PC-3 (cell line): ENCODE results near the gene ZNF423. TPM values are rescaled to one million over a fixed set of nuclear protein-coding genes. Genes with fewer than 3 reads are reported as not detected.

Experiments used
- ATAC-seq: fragments of 200-7000 bp; cut with Tn5 transposase; 2 replicates; pipeline ENCODE4 v1.9.1; 2020; ENCODE audit warnings: mild to moderate bottlenecking, moderate library complexity
- BruUV-seq: library from RNA; stranded (reverse); fragments of 400-500 nt; replicated peaks from 2 replicates; lab custom pipeline; 2021; lab: Mats Ljungman, UMichigan
- CTCF ChIA-PET: fragments of 300-600 bp; sonication (Branson Sonifier 250); formaldehyde crosslinking; loops from one replicate; lab custom pipeline; 2022; ENCODE audit warnings: antibody characterized with exemption; lab: Charles Lee
- POLR2A ChIA-PET: fragments of 300-600 bp; sonication (Branson Sonifier 250); formaldehyde crosslinking; loops from one replicate; lab custom pipeline; 2022; ENCODE audit warnings: antibody characterized with exemption; ENCODE audit not compliant: unreplicated experiment; lab: Charles Lee
- DNase-seq: peaks from one replicate; pipeline ENCODE4 v3.0.0-alpha.2; 2015
- H2AFZ ChIP-seq: fragments of 300-600 bp; sonication (generic); 2 replicates; pipeline ENCODE4 v1.6.0; 2016; ENCODE audit warnings: antibody characterized with exemption, low read length
- H3F3A ChIP-seq: fragments of 300-600 bp; sonication (generic); one replicate; pipeline ENCODE4 v1.6.0; 2017; ENCODE audit warnings: antibody characterized with exemption, low read length, control low read depth, mild to moderate bottlenecking; ENCODE audit not compliant: unreplicated experiment
- H3K27ac ChIP-seq: fragments of 300-600 bp; sonication (generic); 2 replicates; pipeline ENCODE4 v1.5.1; 2016; ENCODE audit warnings: mild to moderate bottlenecking, low read length
- H3K27me3 ChIP-seq: fragments of 300-600 bp; sonication (generic); 2 replicates; pipeline ENCODE4 v1.6.1; 2016; ENCODE audit warnings: low read length, mixed read lengths
- H3K36me3 ChIP-seq: fragments of 300-600 bp; sonication (generic); 2 replicates; pipeline ENCODE4 v1.6.1; 2016; ENCODE audit warnings: low read depth, mixed run types, low read length, mixed read lengths
- H3K4me1 ChIP-seq: fragments of 300-600 bp; sonication (generic); 2 replicates; pipeline ENCODE4 v1.5.1; 2016; ENCODE audit warnings: low read length; ENCODE audit not compliant: insufficient read depth
- H3K4me2 ChIP-seq: fragments of 300-600 bp; sonication (generic); 2 replicates; pipeline ENCODE4 v1.6.0; 2016; ENCODE audit warnings: low read length
- H3K4me3 ChIP-seq: fragments of 300-600 bp; sonication (generic); 2 replicates; pipeline ENCODE4 v1.5.1; 2016; ENCODE audit warnings: mild to moderate bottlenecking, low read length, mixed read lengths
- H3K79me2 ChIP-seq: fragments of 300-600 bp; sonication (generic); 2 replicates; pipeline ENCODE4 v1.6.1; 2017; ENCODE audit warnings: low read length, mixed read lengths
- H3K9ac ChIP-seq: fragments of 300-600 bp; sonication (generic); 2 replicates; pipeline ENCODE4 v1.6.0; 2016; ENCODE audit warnings: mild to moderate bottlenecking, low read length
- H3K9me2 ChIP-seq: fragments of 300-600 bp; sonication (generic); replicated peaks from 2 replicates; pipeline ENCODE4 v1.6.1; 2016; ENCODE audit warnings: mixed run types, low read length, mixed read lengths
- H3K9me3 ChIP-seq: fragments of 300-600 bp; sonication (generic); 2 replicates; pipeline ENCODE4 v1.6.1; 2016; ENCODE audit warnings: low read length, mixed read lengths
- H4K20me1 ChIP-seq: fragments of 300-600 bp; sonication (generic); 2 replicates; pipeline ENCODE4 v1.6.1; 2016; ENCODE audit warnings: low read length, mixed read lengths
- CTCF ChIP-seq: fragments of 300-600 bp; sonication (generic); conservative IDR thresholded peaks from 2 replicates; pipeline ENCODE4 v1.5.1; 2017; ENCODE audit warnings: antibody characterized with exemption, low read depth, mild to moderate bottlenecking, low read length
- EZH2 ChIP-seq: fragments of 300-600 bp; sonication (generic); IDR thresholded peaks from one replicate; pipeline ENCODE4 v1.6.1; 2017; ENCODE audit warnings: antibody characterized with exemption, mild to moderate bottlenecking, low read length; ENCODE audit not compliant: unreplicated experiment
- EZH2phosphoT487 ChIP-seq: fragments of 300-600 bp; sonication (generic); IDR thresholded peaks from 2 replicates; pipeline ENCODE4 v1.6.1; 2018; ENCODE audit warnings: mild to moderate bottlenecking, antibody characterized with exemption, low read length, borderline replicate concordance
- intact Hi-C: fragments of 100-400 bp; cut with micrococcal nuclease; formaldehyde crosslinking; loops from 2 replicates; pipeline ENCODE4 v1.9.0; 2023
- total RNA-seq: library from RNA; depleted of rRNA; stranded (reverse); fragments of >200 nt; gene quantifications from 2 replicates; pipeline ENCODE4 v1.2.3, GENCODE V29; 2014

The ZNF423 gene
- total RNA-seq, 1 experiment from 2014 or later = not detected

GRCh38 chr16:49440156-49441065 is 415.5 kb downstream of the ZNF423 start:
- TF ChIP-seq CTCF (no peak), EZH2phosphoT487 (no peak), EZH2 (no peak)
- Histone ChIP-seq H3K27ac (no peak overlapping the region), H3K9ac (no peak overlapping the region), H3K4me3 (no peak overlapping the region), H3K9me2 (no peaks in the 10 kb centered on the region), H3K36me3 (no peaks in the 10 kb centered on the region; the same call in 1 of the 2 replicates), H3K4me1 (no peaks in the 10 kb centered on the region), H3K27me3 (peaks cover 46% of the 10 kb centered on the region), H2AFZ (no peak overlapping the region), H3K79me2 (no peaks in the 10 kb centered on the region), H3K4me2 (no peak overlapping the region), H3F3A (no peaks in the 10 kb centered on the region), H4K20me1 (no peaks in the 10 kb centered on the region), H3K9me3 (no peaks in the 10 kb centered on the region)
- DNase-seq = no peak
- ChIA-PET POLR2A (no interaction called here), CTCF (no interaction called here)
- intact Hi-C loops = no loop called here
- ATAC-seq = no peak
- no TSS peak for BruUV-seq

- no peak overlapping the region for H3K27ac ChIP-seq
- DNase-seq (no peak), ATAC-seq (no peak)
- H3F3A ChIP-seq = no peaks in the 10 kb centered on the region
- no peak overlapping the region for H3K4me3 ChIP-seq
- intact Hi-C loops = no loop called here
- no peaks in the 10 kb centered on the region for H3K9me2 ChIP-seq
- H3K4me1 ChIP-seq = no peaks in the 10 kb centered on the region
- BruUV-seq = no TSS peak
- POLR2A ChIA-PET = no interaction called here
- CTCF ChIA-PET = no interaction called here
- no peak overlapping the region for H3K4me2 ChIP-seq
- H3K9ac ChIP-seq = no peak overlapping the region
- TF ChIP-seq CTCF (no peak), EZH2 (no peak), EZH2phosphoT487 (no peak)
- H3K36me3 ChIP-seq = no peaks in the 10 kb centered on the region; the same call in 1 of the 2 replicates
- no peaks in the 10 kb centered on the region for H4K20me1 ChIP-seq
- no peak overlapping the region for H2AFZ ChIP-seq
- peaks cover 48% of the 10 kb centered on the region for H3K27me3 ChIP-seq
- no peaks in the 10 kb centered on the region for H3K9me3 ChIP-seq
- H3K79me2 ChIP-seq = no peaks in the 10 kb centered on the region
These were observed 416.2 kb downstream of the ZNF423 start for GRCh38 chr16:49439676-49440075.

GRCh38 chr16:49439050-49439449 is 416.9 kb downstream of the ZNF423 start:
- Histone ChIP-seq H2AFZ (no peak overlapping the region), H3K9ac (no peak overlapping the region), H3K79me2 (no peaks in the 10 kb centered on the region), H3F3A (no peaks in the 10 kb centered on the region), H3K9me2 (no peaks in the 10 kb centered on the region), H3K4me1 (no peaks in the 10 kb centered on the region), H3K27ac (no peak overlapping the region), H3K4me3 (no peak overlapping the region), H3K36me3 (no peaks in the 10 kb centered on the region; the same call in 1 of the 2 replicates), H3K9me3 (no peaks in the 10 kb centered on the region), H3K27me3 (peaks cover 43% of the 10 kb centered on the region), H4K20me1 (no peaks in the 10 kb centered on the region), H3K4me2 (no peak overlapping the region)
- ATAC-seq (no peak), DNase-seq (no peak)
- intact Hi-C loops = no loop called here
- CTCF ChIA-PET = no interaction called here
- BruUV-seq = no TSS peak
- POLR2A ChIA-PET = no interaction called here
- TF ChIP-seq EZH2 = no peak
- TF ChIP-seq EZH2phosphoT487 = no peak
- no peak for TF ChIP-seq CTCF
